VCaP (cell line): ENCODE measurements around the gene TPRG1.

Experiments
- H3K27ac ChIP-seq: fragments of 450-650 bp; 2 replicates; pipeline ENCODE4 v1.5.1; 2017
- TF ChIP-seq, protein P1 (sequence below): fragments of 450-650 bp; conservative IDR thresholded peaks from 2 replicates; pipeline ENCODE4 v1.5.1; 2017; ENCODE audit warnings: mild to moderate bottlenecking, moderate library complexity

TPRG1 gene

DNA sequence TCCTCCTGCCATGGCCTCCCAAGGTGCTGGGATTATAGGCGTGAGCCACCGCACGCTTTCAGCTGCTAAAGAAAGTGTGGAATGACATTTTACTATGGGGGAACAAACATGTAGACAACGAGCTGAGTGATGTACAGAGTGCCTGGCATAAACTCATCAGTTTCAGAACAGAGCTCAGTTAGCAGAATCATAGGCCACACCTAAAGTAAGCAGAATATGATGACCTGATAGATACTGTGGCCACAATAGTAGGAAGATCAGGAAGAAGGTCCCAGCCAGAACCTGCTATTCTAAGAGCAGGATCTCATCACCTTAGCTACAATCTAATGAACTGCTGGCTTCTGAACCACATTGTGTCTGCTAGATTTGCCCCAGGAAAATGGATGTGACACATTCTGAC lies 158.3 kb downstream of the TPRG1 start:
- TF ChIP-seq, protein P1, sequence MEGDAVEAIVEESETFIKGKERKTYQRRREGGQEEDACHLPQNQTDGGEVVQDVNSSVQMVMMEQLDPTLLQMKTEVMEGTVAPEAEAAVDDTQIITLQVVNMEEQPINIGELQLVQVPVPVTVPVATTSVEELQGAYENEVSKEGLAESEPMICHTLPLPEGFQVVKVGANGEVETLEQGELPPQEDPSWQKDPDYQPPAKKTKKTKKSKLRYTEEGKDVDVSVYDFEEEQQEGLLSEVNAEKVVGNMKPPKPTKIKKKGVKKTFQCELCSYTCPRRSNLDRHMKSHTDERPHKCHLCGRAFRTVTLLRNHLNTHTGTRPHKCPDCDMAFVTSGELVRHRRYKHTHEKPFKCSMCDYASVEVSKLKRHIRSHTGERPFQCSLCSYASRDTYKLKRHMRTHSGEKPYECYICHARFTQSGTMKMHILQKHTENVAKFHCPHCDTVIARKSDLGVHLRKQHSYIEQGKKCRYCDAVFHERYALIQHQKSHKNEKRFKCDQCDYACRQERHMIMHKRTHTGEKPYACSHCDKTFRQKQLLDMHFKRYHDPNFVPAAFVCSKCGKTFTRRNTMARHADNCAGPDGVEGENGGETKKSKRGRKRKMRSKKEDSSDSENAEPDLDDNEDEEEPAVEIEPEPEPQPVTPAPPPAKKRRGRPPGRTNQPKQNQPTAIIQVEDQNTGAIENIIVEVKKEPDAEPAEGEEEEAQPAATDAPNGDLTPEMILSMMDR = no peak
- no peak overlapping the region for H3K27ac ChIP-seq

DNA sequence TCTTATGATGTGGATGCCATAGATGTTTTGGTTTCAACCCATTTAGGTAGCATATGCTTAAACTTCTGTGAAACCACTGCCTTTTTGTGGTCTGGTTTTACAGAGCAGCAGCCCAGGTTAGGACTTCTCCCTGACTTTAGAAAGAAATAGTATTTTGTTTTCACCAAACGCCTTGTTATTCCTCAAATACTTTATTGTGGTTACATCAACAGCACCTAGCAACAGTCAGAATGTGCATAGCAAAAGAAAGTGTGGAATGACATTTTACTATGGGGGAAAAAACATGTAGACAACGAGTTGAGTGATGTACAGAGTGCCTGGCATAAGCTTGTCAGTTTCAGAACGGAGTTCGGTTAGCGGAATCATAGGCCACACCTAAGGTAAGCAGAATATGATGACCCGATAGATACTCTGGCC lies 159.2 kb downstream of the TPRG1 start:
- TF ChIP-seq, protein P1 = no peak

DNA sequence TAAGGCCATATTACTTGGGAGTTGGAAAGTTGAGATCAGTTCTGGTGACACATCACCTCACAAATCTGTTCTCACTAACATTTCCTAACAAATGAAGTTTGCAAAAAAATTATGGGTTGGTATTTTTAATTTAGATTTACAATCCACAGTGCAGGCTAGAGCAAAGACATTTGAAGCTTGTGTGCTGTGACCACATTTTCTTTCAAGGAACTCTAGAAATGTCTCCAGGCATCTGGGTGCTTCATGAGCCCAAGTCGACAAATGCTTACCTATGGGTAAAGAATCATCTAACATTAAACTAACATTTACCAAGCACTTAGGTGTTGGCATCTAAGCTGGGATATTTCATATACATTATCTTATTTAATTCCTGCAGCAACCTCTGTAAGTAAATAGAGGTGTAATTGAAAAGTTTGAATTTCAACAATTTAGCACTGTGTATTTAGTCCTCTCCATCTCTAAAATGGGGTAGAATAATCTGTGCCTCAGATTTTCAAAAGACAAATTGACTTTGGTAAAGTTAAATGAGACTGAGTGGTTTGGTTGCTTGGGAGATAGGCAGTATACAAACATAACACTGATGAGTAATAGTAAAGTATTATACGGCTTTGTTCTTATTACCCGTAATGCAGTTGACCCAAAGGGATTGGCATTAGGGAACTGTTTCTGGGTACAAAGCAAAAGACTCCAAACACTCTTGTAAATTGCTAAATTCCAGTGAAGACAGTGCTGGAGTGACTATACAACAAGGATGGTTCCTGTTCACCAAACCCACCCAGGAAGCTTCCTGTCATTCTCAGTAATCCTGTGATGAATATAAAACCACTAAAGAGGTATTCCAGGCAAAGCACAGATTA lies 162.5 kb downstream of the TPRG1 start:
- no peak overlapping the region for H3K27ac ChIP-seq
- TF ChIP-seq, protein P1 = no peak

More for the DNA sequence above, 159.2 kb downstream of the TPRG1 start:
- no peak overlapping the region for H3K27ac ChIP-seq

DNA sequence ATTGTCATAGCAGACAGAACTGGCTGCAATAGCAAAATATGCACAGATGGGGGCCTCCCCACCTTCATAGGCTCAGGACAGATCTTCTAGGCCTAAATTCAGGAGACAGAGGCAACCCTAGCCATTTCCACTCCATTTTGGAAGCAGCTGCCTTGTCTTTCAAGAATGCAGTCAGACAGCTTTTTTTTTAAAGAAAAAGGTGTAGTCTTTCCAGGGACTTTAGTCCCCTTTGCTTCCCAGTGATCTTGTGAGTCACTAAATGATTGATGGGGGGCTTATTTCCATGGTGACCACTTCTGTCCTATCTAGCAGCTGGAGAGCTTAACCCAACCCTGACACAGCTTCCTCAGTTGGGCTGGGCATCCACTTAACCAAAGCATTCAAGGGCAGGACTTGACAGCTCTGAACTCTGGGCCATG lies 165.9 kb downstream of the TPRG1 start:
- H3K27ac ChIP-seq = no peak overlapping the region
- TF ChIP-seq, protein P1 = no peak

DNA sequence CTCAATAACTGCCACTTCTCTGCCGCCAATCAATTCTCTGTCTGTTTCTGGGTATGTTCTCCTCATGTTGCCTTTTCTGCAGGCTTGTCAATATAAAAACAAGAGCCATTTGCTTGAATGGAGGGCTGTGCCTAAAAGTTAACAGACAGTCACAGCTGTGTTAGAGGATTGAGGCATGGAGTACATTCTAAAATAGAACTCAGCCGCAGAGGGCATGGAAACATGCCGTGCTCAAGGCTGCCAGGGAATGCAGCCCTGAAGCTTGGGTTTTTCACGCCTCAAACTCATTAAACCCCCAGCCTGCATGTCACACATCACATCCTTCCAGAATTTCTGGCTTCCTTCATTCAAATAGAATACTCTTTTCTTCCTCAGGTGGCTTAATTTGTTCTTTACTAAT lies 166.6 kb downstream of the TPRG1 start:
- no peak overlapping the region for H3K27ac ChIP-seq
- TF ChIP-seq, protein P1 = no peak

DNA sequence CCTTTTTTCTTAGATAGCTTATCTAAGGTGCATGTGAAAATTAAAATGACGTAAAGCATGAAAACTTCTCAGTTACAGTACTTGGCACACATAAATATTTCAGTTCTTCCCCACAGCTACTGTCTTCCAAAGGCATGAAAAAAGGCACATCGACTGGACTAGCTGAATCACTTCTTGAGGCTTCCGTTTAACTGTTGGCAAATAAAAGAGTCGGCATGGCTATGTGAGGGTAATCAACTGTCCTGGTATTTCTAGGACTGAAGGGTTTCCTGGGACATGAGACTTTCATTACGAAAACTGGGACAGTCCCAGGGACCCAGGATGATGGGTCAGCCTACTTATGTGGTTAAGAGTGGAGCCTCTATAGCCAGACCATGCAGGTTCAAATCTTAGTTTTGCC lies 168.2 kb downstream of the TPRG1 start:
- H3K27ac ChIP-seq = no peak overlapping the region
- TF ChIP-seq, protein P1 = no peak

DNA sequence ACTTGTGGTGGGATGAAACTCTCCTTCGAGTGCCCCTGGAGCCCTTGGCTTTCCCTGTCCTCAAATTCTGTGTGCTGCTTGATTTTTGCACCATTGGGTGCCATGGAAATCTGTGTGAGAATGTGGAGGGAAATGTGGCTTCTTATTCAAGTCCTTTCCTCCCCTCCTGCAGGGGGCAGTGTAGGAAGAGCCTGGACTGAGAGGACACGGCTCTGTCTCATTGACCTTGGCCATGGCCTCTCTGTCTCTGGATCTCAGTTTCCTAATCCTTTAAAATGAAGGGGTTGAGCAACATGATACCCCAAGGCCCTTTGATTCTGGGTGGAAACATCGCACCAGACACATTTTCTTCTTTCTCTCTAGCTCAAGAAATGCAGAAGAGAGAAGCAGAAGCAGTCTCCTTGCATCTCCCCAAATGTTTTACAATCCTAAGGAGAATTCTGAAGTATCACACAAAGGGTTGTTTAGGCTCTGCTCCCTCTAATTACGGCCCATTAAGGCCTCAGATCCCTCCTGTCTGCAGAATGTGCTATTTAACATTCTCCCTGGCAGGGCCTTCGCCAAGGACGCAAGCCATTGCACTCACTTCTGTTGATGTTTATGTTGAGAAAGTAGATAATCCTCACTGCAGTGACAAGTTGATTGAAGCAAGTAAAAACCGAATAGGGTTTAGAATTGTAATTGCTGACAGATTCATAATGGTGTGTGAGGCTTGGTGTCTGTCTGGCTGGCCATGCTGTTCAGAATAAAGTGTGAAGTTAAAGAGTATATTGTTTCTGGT lies 169.1 kb downstream of the TPRG1 start:
- TF ChIP-seq, protein P1 = no peak
- H3K27ac ChIP-seq = no peak overlapping the region; the same call in 1 of the 2 replicates
